HepG2 (cell line): ENCODE data around the gene OARD1. TPM values are rescaled to one million over a fixed set of nuclear protein-coding genes. Genes with fewer than 3 reads are reported as not detected.

Experiments
- ATAC-seq: fragments of 200-7000 bp; cut with Tn5 transposase; 3 replicates; pipeline ENCODE4 v1.9.1; 2020; ENCODE audit warnings: mild to moderate bottlenecking, moderate library complexity
- BruUV-seq: library from RNA; stranded (reverse); fragments of 400-500 nt; replicated peaks from 2 replicates; lab custom pipeline; 2021; lab: Mats Ljungman, UMichigan
- CTCF ChIA-PET: fragments of 300-600 bp; formaldehyde crosslinking; extraction: SDS; loops from one replicate; lab custom pipeline; 2021; ENCODE audit warnings: low total read pairs, inconsistent platforms, low intra/inter-chr PET ratio; lab: Yijun Ruan, JAX
- POLR2A ChIA-PET: fragments of 350-600 bp; sonication (Branson Sonifier 250); formaldehyde crosslinking; loops from one replicate; lab custom pipeline; 2020; ENCODE audit warnings: antibody characterized with exemption, inconsistent platforms; lab: Yijun Ruan, JAX
- DNase-seq: peaks from one replicate; pipeline ENCODE4 v3.0.0-alpha.2; 2015; ENCODE audit warnings: low spot score
- FAIRE-seq: peaks from 3 replicates; lab custom pipeline; 2011; peaks lifted over from hg19 to GRCh38; lab: Jason Lieb, UNC
- H2AFZ ChIP-seq: one replicate; pipeline ENCODE4 v1.6.1; 2011; ENCODE audit warnings: low read length, inconsistent platforms
- H3K27ac ChIP-seq: fragments of 300-600 bp; 3 replicates; pipeline ENCODE4 v1.8.0; 2011; ENCODE audit warnings: mixed run types, mild to moderate bottlenecking, mixed read lengths, low read length, inconsistent platforms; ENCODE audit not compliant: insufficient read depth; ENCODE audit errors: extremely low read length
- H3K27me3 ChIP-seq, 2 experiments: fragments of 200-600 bp in 1 of 2; 2 replicates in 1 of 2; 3 replicates in 1 of 2; pipeline versions ENCODE4 v1.6.0 to v1.8.0; 2011; ENCODE audit warnings: low read length in 2 of 2, mild to moderate bottlenecking in 2 of 2, moderate library complexity in 2 of 2, inconsistent platforms in 1 of 2; ENCODE audit not compliant: insufficient read depth in 2 of 2, control insufficient read depth in 1 of 2
- H3K36me3 ChIP-seq, 2 experiments: fragments of 200-600 bp in 1 of 2; replicated peaks in 1 of 2; 2 replicates in 1 of 2; 3 replicates in 1 of 2; pipeline versions ENCODE4 v1.5.1 to v1.8.0; 2011; ENCODE audit warnings: low read length in 2 of 2, inconsistent platforms in 1 of 2; ENCODE audit not compliant: insufficient read depth in 2 of 2, control insufficient read depth in 1 of 2
- H3K4me1 ChIP-seq: 2 replicates; pipeline ENCODE4 v1.5.1; 2012; ENCODE audit warnings: low read length, inconsistent platforms; ENCODE audit not compliant: insufficient read depth
- H3K4me2 ChIP-seq: 2 replicates; pipeline ENCODE4 v1.6.0; 2011; ENCODE audit warnings: low read depth, low read length, inconsistent platforms
- H3K4me3 ChIP-seq, 3 experiments: fragments of 200-600 bp in 1 of 3; sonication (generic), shearing (Covaris generic) in 1 of 3; replicated peaks in 1 of 3; 2 replicates each; pipeline ENCODE4 v1.5.1; 2011 to 2016; ENCODE audit warnings: low read length in 3 of 3, inconsistent platforms in 2 of 3, low read depth in 2 of 3, mild to moderate bottlenecking in 2 of 3, control low read depth in 1 of 3, mixed read lengths in 1 of 3; ENCODE audit not compliant: insufficient read depth in 1 of 3
- H3K79me2 ChIP-seq: one replicate; pipeline ENCODE4 v1.6.1; 2011; ENCODE audit warnings: low read length, inconsistent platforms; ENCODE audit not compliant: insufficient read depth
- H3K9ac ChIP-seq: 2 replicates; pipeline ENCODE4 v1.6.0; 2011; ENCODE audit warnings: mild to moderate bottlenecking, low read depth, low read length, inconsistent platforms; ENCODE audit not compliant: insufficient read depth
- H3K9me3 ChIP-seq: 2 replicates; pipeline ENCODE4 v1.5.1; 2012; ENCODE audit warnings: mild to moderate bottlenecking, low read length
- H4K20me1 ChIP-seq: 2 replicates; pipeline ENCODE4 v1.6.0; 2011; ENCODE audit warnings: inconsistent platforms, mild to moderate bottlenecking, low read length, moderate library complexity; ENCODE audit not compliant: insufficient read depth
- CENPT ChIP-seq: sonication (generic); formaldehyde crosslinking; IDR thresholded peaks from 2 replicates; pipeline ENCODE4 v1.8.0; 2022; ENCODE audit warnings: low read depth, mild to moderate bottlenecking, moderate library complexity, missing genetic modification reagents
- CHCHD3 ChIP-seq: sonication (generic); formaldehyde crosslinking; IDR thresholded peaks from 2 replicates; pipeline ENCODE4 v1.8.0; 2022; ENCODE audit warnings: mild to moderate bottlenecking, missing genetic modification reagents, moderate library complexity
- DPF2 ChIP-seq: sonication (generic); formaldehyde crosslinking; IDR thresholded peaks from 2 replicates; pipeline ENCODE4 v1.4.0; 2020; ENCODE audit warnings: mild to moderate bottlenecking, low read depth, missing genetic modification reagents, borderline replicate concordance
- ERF ChIP-seq: IDR thresholded peaks from 2 replicates; pipeline ENCODE4 v1.6.1; 2018; ENCODE audit warnings: missing biosample characterization, missing genetic modification reagents
- FOXJ3 ChIP-seq: sonication (generic); formaldehyde crosslinking; IDR thresholded peaks from 2 replicates; pipeline ENCODE4 v1.4.0; 2020; ENCODE audit warnings: missing genetic modification reagents, mild to moderate bottlenecking, borderline replicate concordance
- HDAC1 ChIP-seq: sonication (generic); formaldehyde crosslinking; IDR thresholded peaks from 2 replicates; pipeline ENCODE4 v1.5.1; 2020; ENCODE audit warnings: mild to moderate bottlenecking, missing genetic modification reagents
- HMG20A ChIP-seq: IDR thresholded peaks from 2 replicates; pipeline ENCODE4 v1.6.1; 2016; ENCODE audit warnings: borderline replicate concordance
- HMGXB3 ChIP-seq: sonication (generic); formaldehyde crosslinking; IDR thresholded peaks from 2 replicates; pipeline ENCODE4 v1.4.0; 2020; ENCODE audit warnings: missing genetic modification reagents, borderline replicate concordance
- HOXA7 ChIP-seq: sonication (generic); formaldehyde crosslinking; IDR thresholded peaks from 2 replicates; pipeline ENCODE4 v1.8.1; 2022; ENCODE audit warnings: mild to moderate bottlenecking, missing genetic modification reagents, moderate library complexity
- MAFG ChIP-seq: sonication (generic); formaldehyde crosslinking; IDR thresholded peaks from 2 replicates; pipeline ENCODE4 v1.5.1; 2020; ENCODE audit warnings: mild to moderate bottlenecking, missing genetic modification reagents
- RCOR2 ChIP-seq: IDR thresholded peaks from 2 replicates; pipeline ENCODE4 v1.6.1; 2016; ENCODE audit warnings: missing biosample characterization, missing genetic modification reagents
- SUZ12 ChIP-seq: fragments of 150-350 bp; IDR thresholded peaks from 2 replicates; pipeline ENCODE4 v1.6.1; 2014; ENCODE audit warnings: low read depth, low read length
- ZBTB46 ChIP-seq: sonication (generic); formaldehyde crosslinking; IDR thresholded peaks from 2 replicates; pipeline ENCODE4 v1.4.0; 2020; ENCODE audit warnings: mild to moderate bottlenecking, missing genetic modification reagents, borderline replicate concordance
- ZNF282 ChIP-seq: fragments of 450-650 bp; IDR thresholded peaks from 2 replicates; pipeline ENCODE4 v1.6.1; 2018; ENCODE audit not compliant: partially characterized antibody
- ZNF30 ChIP-seq: sonication (generic); formaldehyde crosslinking; IDR thresholded peaks from 2 replicates; pipeline ENCODE4 v1.5.0; 2020; ENCODE audit warnings: mild to moderate bottlenecking, missing genetic modification reagents
- ZNF329 ChIP-seq: sonication (generic); formaldehyde crosslinking; IDR thresholded peaks from 2 replicates; pipeline ENCODE4 v1.9.0; 2021; ENCODE audit warnings: low read depth, mild to moderate bottlenecking, missing genetic modification reagents
- ZNF383 ChIP-seq: sonication (generic); formaldehyde crosslinking; IDR thresholded peaks from 2 replicates; pipeline ENCODE4 v1.4.0; 2020; ENCODE audit warnings: missing genetic modification reagents, mild to moderate bottlenecking, borderline replicate concordance
- ZNF615 ChIP-seq: sonication (generic); formaldehyde crosslinking; IDR thresholded peaks from 2 replicates; pipeline ENCODE4 v1.5.0; 2020; ENCODE audit warnings: mild to moderate bottlenecking, missing genetic modification reagents, borderline replicate concordance
- ZZZ3 ChIP-seq: sonication (generic); formaldehyde crosslinking; IDR thresholded peaks from 2 replicates; pipeline ENCODE4 v1.4.0; 2020; ENCODE audit warnings: missing genetic modification reagents, mild to moderate bottlenecking, borderline replicate concordance
- WGBS: methylation state at CpG from one replicate; pipeline ENCODE4 v1.1.6; 2017; ENCODE audit warnings: low lambda C conversion rate; 5-methylcytosine and 5-hydroxymethylcytosine counted together
- in situ Hi-C: cut with HindIII; loops from 2 replicates; pipeline ENCODE4 v1.10.0; 2017; ENCODE audit warnings: low pct_unique_long_range_greater_than_20kb; ENCODE audit not compliant: extremely low pct_ligation_motif_present
- intact Hi-C: fragments of 100-400 bp; cut with micrococcal nuclease; formaldehyde crosslinking; loops from one replicate; pipeline ENCODE4 v1.10.0; 2022; ENCODE audit not compliant: unreplicated experiment
- polyA plus RNA-seq, 8 experiments: library from polyadenylated mRNA; depleted of rRNA in 3 of 8; stranded (reverse) in 7 of 8; unstranded in 1 of 8; fragments of >200 nt; fragmentation: Illumina TruSeq in 4 of 8; extraction: Trizol in 4 of 8; gene quantifications; 2 replicates each; pipeline versions ENCODE4 v1.2.1 to v1.2.3, GENCODE V29; 2011 to 2016; ENCODE audit warnings: low read depth in 4 of 8, missing spikeins in 1 of 8, mixed read lengths in 1 of 8; ENCODE audit not compliant: insufficient read depth in 1 of 8
- total RNA-seq, 5 experiments: library from RNA; depleted of rRNA; stranded (reverse); fragments of >200 nt; fragmentation: Illumina TruSeq; extraction: Trizol; gene quantifications; 2 replicates each; pipeline ENCODE4 v1.2.3, GENCODE V29; 2016; ENCODE audit warnings: low read depth in 1 of 5

Gene OARD1
- total and polyA plus RNA-seq, 2 of the 13 experiments (the other 11 are each of a cell fraction or from before 2014, with no cell fraction given) = 18.4 to 49.0 TPM

- peaks cover 58% of the 10 kb centered on the region for H3K4me1 ChIP-seq
- H4K20me1 ChIP-seq = no peaks in the 10 kb centered on the region
- H2AFZ ChIP-seq = no peak overlapping the region
- ChIA-PET POLR2A (interaction anchor here (0.7 to 1.3 kb wide), 9 partner anchors 9 to 108 kb away, joined by 3 to 27 read pairs (median 4); partner anchors contain the start of gene UNC5CL), CTCF (interaction anchor here (3.4 to 5.3 kb wide), 4 partner anchors 26 to 59 kb away, joined by 19 to 56 read pairs (median 33); partner anchors contain the start of gene UNC5CL)
- DNase-seq = peak; percentile 98
- H3K4me2 ChIP-seq = peak overlapping the region; percentile 59
- intact Hi-C loops = loop anchor here (1.0 to 10.0 kb wide), 6 partner anchors 25 to 741 kb away; no protein-coding TSS in a partner anchor
- peak; percentile 85 for ATAC-seq
- FAIRE-seq = peak; percentile 83
- no TSS peak for BruUV-seq
- peaks cover 6 to 28% of the 10 kb centered on the region in 2 experiments for H3K36me3 ChIP-seq
- H3K27ac ChIP-seq = peak overlapping the region; percentile 75
- WGBS = 6% methylated on average over 2 of the region's 2 CpGs
- H3K4me3 ChIP-seq = peak overlapping the region in 2 of 3 experiments; percentile 2 to 9; a peak in 2 of 6 replicates
- H3K79me2 ChIP-seq = peaks cover under 1% of the 10 kb centered on the region
- H3K9me3 ChIP-seq = no peaks in the 10 kb centered on the region
- peak overlapping the region; percentile 56 for H3K9ac ChIP-seq
- in situ Hi-C loops = loop anchor here (5.0 kb wide), 1 partner anchor 33 kb away; no protein-coding TSS in a partner anchor
- no peaks in the 10 kb centered on the region for H3K27me3 ChIP-seq
- no peak for TF ChIP-seq CENPT (CRISPR knock-in tag)
- 0 out of 2 replicates have a peak, but pooled peaks have one; percentile 31 for TF ChIP-seq HDAC1
- TF ChIP-seq DPF2 = peak; percentile 55; the same call in 1 of the 2 replicates
- TF ChIP-seq ZBTB46 = no peak
- no peak for TF ChIP-seq SUZ12
- TF ChIP-seq ZNF383 (CRISPR knock-in tag) = no peak
- peak; percentile 96 for TF ChIP-seq FOXJ3 (CRISPR knock-in tag)
- TF ChIP-seq HOXA7 = no peak
- no peak for TF ChIP-seq CHCHD3 (CRISPR knock-in tag)
- peak; percentile 58; the same call in 1 of the 2 replicates for TF ChIP-seq ERF (CRISPR knock-in tag)
- TF ChIP-seq ZZZ3 = no peak
- TF ChIP-seq ZNF30 (CRISPR knock-in tag) = no peak
- no peak for TF ChIP-seq MAFG (CRISPR knock-in tag)
- 0 out of 2 replicates have a peak, but pooled peaks have one; percentile 35 for TF ChIP-seq ZNF615 (CRISPR knock-in tag)
- TF ChIP-seq RCOR2 (CRISPR knock-in tag) = peak; percentile 86
- TF ChIP-seq HMG20A (CRISPR knock-in tag) = peak; percentile 90
- TF ChIP-seq ZNF282 = no peak
- TF ChIP-seq ZNF329 (CRISPR knock-in tag) = no peak
- no peak for TF ChIP-seq HMGXB3 (CRISPR knock-in tag)
Observed at GRCh38 chr6:41065550-41066026, 6.6 kb downstream of the OARD1 start.
